GM18868 (cell line): ENCODE data around the gene CDKAL1.
A peak's percentile ranks its signal among the peaks of the same experiment; 100 is the strongest.

Experiments
- ATAC-seq: cut with Tn5 transposase; IDR thresholded peaks from one replicate; pipeline ENCODE4 v1.9.1; 2021; ENCODE audit warnings: mild to moderate bottlenecking, moderate library complexity; ENCODE audit not compliant: unreplicated experiment

The CDKAL1 gene

DNA sequence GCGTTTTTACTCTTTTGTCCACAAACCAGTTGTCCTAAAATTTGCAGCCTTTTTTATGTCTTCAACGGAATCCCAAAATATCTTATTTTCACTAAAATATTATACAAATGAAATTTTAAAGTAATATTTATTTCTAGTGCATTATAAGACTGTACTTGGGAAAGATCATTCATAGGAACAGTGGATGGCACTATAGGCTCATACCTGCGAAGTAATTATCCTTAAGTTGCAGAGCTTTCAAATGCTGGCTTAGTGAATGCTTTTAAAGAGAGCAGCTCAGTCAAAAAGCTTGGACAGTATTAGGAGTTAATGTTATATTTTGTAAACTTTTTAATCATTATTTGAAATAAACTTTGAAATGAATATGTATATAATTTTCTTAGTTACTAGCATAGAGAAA is 254.9 kb downstream of the CDKAL1 start:
- ATAC-seq, result no peak

DNA sequence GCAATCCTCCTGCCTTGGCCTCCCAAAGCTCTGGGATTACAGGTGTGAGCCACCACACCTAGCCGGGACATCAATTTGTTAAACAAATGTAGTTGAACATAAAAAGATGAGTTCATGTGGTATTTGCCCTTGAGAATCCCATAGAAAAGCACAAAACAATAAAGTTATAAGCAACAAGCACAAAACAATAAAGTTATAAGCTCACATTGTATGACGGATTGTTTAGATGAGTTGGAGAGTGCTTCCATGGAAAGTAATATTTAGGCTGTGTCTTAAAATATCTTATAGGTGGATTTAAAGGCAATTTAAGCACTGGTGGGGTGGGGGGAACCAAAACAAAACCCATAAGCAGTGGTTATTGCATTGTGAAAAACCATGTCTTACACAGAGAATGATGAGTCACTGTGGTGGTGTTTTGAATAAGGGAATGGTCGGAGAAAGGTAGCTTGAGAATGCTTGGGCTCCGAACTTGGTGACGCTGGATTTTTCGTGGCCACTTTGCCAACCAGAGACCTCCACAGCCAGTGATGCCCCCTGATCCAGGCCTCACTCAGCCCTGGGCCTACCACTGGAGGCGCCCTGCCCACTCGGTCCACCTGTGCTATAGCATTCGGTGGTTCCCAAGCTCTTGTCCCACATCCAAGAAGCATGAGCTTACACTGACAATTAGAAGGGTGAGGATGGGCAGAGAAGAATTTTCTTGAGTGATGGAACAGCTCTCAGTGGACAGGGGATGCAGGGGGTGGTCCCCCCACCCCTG is 256.0 kb downstream of the CDKAL1 start:
- ATAC-seq, result no peak

DNA sequence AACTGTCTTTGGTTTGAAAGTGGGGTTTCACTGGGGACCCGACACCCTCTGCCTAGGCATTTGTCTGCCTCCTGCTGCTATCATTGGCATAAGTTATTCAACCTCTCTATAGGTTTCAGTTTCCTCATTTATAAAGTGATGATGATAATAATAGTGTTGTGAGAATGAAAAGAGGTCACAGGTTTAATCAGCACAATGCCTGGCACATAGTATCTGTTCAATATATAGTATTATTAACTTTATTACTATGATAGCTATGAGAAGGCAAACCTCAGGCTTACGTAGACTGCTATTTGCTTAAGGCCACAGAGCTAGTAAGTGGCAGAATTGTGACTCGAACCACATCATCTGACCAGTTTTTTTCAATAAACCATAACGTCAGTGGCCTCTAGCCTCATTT is 256.8 kb downstream of the CDKAL1 start:
- ATAC-seq, result peak; percentile 67

DNA sequence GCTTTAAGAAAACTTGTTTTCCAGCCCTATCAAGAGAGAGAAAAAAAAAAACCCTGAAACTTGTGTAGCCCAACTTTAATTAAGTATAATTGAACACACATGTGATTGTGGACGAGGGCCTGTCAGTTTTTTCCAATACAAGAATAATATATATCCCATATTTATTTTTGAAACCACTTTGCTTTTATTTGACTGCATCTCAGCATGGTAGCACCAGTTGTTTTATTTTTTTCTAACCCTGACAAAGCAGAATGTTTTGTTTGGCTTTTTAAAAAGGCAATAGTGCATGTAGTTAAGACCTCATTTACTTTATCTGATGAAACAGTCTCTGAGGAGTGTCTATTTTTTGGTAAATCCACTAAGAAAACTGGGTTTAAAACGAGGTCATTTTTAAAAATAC is 257.7 kb downstream of the CDKAL1 start:
- no peak for ATAC-seq

DNA sequence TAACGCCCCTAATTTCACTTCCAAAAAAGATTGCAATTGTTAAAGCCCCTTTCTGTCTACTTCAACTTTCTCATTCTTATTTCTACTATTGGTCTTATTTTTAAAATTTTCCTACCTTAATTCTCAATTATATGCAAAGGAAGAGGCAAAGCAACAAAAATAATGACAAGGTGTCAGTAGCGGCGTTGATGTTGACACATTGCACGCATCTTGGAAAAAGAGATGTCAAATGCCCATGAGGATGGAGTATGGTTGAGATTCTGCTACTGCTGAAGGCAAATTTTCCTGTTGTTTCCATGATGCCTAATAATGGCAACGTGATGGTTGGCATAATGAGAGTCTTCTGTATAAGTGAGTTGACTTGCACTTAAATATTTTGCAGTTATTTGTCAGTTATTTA is 258.9 kb downstream of the CDKAL1 start:
- no peak for ATAC-seq

DNA sequence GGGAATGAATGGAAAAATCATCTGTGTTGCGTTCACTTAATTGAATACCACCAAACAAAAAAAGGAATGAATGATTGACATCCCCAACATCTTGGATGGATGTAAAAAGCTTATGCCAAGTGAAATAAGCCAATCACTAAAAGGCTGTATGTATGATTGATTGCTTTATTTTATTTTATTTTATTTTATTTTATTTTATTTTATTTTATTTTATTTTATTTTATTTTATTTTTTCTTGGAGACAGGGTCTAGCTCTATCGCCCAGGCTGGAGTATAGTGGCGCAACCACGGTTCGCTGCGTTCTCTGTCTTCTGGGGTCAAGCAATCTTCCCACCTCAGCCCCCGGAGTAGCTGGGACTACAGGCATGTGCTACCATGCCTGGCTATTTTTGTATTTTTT is 263.3 kb downstream of the CDKAL1 start:
- ATAC-seq, result no peak

DNA sequence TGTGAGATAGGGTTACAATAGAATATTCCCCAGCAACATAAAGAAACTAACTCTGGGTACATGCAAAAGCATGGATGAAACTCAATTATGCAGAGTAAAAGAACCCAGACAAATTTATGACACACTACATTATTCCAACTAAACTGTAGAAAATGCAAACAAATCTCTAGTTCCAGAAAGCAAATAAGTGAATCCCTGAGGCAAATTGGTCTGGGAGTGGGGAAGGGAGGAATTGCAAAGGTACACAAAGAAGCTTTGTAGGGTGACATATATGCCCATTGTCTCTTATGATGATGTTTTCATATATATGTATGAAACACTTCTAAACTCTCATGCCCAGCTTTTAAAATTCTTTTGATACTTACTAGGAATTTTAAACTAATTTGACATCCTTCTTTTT is 266.0 kb downstream of the CDKAL1 start:
- ATAC-seq, result no peak

DNA sequence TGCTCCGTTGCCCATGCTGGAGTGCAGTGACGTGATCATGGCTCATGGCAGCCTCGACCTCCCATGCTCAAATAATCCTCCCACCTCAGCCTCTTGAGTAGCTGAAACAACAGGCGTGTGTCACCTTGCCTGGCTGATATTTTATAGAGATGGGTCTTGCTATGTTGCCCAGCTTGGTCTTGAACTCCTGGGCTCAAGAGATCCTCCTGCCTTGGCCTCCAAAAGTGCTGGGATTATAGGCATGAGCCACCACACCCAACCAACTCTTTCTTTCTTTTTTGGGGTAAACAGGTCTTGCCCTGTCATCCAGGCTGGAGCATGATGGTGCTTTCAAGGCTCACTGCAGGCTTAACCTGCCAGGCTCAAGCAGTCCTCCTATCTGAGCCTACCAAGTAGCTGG is 266.4 kb downstream of the CDKAL1 start:
- no peak for ATAC-seq

DNA sequence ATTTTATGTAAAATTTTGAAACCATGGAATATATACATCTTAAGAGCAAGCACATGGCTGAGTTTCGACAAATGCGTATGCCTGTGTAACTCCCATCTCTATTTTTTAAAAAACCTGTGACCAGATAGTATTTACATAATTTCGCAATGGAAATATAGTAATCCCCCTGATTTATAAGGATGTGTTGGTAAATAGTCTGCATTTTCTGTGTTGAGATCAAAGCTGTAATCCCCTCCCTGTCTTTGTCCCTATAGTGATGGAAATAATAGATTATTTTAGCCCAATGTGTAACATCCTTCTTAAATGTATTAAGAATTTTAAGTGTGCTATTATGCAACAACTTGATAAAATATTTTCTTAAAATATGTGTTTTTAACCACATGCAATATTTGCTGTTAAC is 267.3 kb downstream of the CDKAL1 start:
- ATAC-seq, result no peak

DNA sequence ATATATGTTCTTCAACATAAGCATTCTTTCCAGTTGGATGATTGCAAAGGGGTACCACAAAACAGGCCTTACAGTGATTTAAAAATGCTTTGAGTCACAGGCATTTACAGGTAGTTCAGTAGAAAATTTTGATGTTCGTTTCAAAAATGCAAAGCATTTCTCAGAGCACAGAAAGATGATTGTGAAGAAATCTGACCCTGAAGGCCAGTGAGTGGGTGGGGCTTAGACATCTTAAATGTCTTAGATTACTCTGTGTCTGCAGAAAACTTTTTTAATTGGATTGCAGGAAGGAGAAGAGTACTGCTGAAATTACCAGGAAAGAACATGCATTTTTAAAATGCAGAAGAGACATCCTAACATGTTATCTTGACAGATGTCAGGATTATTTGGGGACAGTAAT is 268.3 kb downstream of the CDKAL1 start:
- ATAC-seq, result no peak

DNA sequence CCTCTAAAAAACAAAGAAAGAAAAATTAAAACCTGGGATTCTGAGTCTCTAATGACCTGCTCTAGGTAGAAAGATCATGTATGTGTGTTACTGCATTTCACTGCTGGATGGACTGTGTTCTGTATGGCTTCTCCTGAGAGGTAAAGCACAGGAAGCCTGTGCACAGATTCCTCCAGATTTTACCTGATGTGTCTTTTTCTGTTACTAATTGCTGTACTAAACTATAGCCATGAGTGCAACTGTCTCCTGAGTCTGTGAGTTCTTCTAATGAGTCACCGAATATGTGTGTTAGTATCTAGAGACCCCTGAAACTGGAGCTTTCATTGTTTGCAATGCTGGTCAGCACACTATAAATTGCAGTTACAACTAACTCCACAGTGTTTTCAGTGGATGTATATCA is 270.8 kb downstream of the CDKAL1 start:
- peak; percentile 72 for ATAC-seq

DNA sequence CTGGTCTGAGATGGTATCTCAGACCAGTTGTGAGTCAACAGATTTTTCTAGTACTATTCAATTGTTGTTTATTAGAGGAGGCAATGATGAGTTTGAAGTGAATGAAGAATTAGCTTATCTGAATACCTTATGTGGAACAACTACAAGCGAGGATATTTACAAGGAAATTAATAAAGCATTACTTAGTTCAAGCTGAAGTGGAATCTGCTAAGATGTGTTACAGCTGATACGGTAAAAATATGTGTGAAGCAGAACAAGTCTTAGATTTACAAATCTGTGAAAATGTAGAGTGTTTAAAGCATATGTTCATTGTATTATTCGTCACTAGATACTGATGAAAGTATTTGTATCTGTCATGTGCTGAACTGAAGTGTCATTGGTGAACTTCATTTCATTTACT is 272.4 kb downstream of the CDKAL1 start:
- ATAC-seq, result no peak

DNA sequence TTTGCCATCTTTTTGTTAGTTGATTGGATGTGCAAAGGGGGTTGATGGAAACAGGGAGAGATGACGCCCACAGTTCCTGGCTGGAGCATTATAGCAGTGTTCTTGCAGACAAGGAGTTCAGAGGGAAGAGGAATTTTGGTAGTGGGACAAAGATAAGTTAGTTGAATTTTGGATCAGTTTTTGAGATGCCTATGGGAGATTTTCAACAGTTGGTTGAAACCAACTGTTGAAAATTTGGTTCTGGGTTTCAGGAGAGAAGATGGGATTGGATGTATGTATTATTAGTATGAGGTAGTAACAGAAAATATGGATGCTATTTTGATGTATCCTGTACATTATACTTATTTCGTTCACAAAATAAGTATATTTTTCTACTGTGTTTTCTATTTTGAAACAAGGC is 274.2 kb downstream of the CDKAL1 start:
- ATAC-seq, result no peak

DNA sequence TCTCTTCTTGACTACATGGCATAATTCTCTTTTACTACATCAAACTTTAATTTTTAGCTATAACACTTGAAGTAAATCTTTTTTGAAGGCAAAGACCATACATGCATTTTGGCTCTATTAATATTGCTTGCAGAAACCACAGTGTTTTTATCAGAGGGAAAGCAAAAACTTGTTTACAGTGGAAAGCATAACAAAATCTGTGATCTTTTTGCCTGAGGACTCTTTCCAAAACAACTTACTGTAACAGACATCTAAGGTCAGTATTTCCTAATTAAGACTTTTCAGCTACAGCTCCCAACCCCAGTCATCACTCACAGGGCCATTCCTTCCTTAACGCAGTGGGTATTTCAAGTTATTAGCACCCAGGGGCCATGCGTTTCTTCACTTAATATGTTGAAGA is 274.7 kb downstream of the CDKAL1 start:
- no peak for ATAC-seq

DNA sequence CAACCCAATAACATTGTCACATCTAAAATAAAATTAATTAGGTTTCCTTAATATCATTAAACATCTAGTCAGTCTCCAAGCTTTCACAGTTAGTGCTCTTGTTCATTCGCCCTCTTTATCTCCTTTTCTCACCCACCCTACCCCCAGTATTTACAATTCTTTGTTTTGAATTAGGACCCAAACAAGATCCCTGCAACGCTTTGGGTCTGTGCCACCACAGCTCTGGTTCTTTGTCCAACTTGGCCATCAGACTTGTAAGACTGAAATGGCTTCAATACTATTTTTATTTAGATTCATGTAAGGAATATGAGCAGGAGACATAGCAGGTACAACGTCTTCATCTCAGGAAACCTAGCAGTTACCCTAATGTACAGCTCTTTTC is 276.5 kb downstream of the CDKAL1 start:
- no peak for ATAC-seq

DNA sequence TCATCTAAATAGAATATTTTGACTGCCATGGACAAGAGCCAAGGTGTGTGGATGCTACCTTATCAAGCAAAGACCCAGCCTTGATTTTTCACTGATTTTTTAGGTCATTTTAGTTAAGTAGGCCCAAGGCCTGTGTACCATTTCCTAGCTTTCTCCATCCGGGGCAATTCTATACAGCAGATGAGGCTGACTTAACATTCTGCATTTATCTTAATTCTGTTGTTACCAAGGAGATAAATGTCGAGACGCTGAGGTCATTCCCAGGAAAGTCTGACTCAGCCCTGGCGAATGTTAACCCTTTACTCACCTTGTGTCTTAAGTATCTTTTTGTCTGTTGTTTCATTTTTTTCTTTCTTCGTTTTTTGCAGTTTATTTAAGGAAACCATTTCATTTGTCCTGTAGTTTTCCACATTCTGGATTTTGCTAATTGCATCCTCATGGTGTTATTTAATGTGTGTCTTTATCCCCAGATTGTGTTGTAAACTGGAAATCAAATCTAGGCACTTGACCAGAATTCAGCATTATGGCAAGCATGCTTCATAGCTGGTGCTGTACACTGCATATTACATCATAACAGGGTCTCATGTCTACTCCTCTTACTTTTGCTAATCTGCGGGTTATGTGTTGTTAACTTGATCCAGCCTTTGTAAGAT is 277.0 kb downstream of the CDKAL1 start:
- no peak for ATAC-seq

DNA sequence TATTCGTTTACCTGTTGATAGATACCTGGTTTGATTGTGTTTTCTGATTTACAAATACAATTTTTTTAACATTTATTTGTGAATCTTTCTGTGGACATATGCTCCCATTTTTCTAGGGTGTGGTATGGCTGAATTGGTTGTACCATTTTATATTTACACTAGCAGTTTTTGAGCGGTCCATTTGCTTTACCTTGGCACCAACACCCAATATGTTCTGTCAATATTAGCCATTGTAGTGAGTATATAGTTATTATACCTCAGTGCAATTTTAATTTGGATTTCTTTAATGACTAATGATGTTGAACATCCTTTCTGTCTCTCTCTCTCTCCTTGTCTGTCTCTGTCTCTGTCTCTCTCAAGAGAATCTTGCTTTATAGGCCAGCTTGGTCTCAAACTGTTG is 278.5 kb downstream of the CDKAL1 start:
- no peak for ATAC-seq

DNA sequence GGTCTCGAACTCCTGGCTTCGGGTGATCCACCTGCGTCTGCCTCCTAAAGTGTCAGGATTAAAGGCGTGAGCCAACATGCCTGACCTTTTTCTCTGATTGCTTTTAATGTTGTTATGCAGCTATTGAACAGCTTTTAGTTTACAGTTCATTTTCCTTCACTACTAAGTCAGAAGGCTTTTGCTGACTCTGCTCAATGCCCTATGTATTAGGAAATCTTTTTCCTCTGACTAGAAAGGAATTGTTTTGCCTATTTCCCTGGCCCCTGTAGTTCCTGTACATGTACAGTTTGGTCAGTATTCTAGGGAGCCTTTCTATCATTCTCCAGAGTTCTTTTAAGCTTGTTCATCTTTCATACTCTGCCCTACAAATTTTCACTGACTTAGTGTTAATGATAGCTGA is 280.2 kb downstream of the CDKAL1 start:
- no peak for ATAC-seq

DNA sequence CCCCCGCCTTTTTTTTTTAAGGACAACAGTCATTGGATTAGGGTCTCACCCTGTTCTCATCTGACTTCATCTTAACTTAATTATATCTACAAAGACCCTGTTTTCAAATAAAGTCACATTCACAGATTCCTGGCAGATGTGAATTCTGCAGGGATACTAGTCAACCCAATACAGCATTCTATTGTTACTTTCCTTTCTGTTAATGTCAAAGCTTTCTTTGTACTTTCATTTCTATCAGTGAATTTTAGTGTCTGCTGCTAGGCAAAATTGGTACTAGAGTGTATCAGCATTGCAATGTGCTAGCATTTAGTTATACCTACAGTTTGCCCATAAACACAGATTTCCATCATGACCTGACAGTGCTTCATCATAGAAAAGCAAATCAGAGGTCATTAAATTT is 281.9 kb downstream of the CDKAL1 start:
- no peak for ATAC-seq

DNA sequence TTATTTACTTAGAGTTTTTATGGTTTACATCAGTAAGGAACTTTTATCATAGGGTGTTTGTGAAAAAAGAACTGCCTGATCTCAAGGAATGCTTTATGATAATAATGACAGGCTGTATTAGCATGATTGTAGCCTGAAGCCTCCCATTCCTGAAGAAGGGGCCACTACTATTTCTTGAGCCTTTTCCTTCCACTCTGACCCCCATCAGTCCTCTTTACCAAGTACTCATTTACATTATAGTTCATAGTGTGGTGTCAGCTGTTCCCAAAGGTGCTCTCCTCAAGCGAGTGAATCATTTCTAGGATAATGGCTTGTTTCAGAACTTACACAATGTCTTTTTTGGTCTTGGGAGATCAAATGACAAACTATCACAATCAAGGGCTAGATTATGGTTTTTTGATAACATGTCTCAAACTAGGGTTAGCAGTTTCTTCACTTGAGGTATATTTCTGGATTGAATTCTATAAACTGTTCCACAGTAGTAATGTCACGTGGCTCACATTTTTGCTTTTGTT is 283.6 kb downstream of the CDKAL1 start:
- ATAC-seq, result no peak

DNA sequence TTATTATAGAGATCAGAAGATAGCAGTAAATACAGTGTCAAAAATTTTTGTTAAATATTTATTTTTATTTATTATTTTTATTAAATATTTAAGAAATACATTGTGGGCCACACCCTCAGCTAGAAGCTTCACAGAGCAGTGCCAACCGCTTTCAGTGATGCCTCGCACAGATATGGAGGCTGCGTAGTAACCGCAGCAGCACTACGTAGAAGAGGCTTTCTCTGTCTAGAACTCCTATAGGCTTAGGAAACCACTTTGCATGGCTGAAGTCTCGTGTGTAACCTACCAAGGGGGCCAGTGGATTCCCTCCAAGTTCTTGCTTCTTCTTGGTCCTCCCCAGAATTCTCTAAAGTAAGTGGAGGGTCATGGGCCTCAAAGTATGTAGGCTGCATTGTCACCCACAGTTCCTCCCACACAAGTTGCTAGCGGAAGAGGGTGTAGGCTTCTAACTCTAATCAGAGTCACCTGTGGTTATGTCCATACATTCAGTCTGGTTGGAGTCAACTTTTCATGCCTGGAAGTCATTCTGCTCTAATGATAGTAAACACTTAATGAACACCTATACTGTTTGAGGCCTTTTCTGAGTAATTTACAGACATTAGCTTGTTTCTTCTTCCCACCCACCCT is 285.6 kb downstream of the CDKAL1 start:
- no peak for ATAC-seq

DNA sequence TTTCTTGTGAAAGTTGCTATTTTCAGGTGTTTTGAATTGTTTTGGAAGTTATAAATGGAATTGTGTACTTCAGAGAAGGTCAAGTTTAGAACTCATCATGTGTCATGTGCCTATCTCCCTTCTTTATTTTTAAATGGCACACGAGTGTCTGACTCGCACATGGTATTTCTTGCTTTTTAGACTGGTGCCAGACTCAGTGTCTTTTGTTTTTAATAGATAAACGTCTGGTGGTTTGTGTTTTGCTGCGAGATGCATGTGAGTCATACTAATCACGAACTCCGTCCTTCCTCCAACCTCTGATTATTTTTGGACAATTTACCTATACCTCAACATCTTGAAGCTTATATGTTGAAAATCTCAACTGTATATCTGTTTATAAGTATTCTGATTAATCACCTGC is 292.1 kb downstream of the CDKAL1 start:
- ATAC-seq, result no peak
